VCaP (cell line): ENCODE results near the gene ABHD4.

Experiments
- H3K27ac ChIP-seq: fragments of 450-650 bp; 2 replicates; pipeline ENCODE4 v1.5.1; 2017
- CTCF ChIP-seq: fragments of 450-650 bp; conservative IDR thresholded peaks from 2 replicates; pipeline ENCODE4 v1.5.1; 2017; ENCODE audit warnings: mild to moderate bottlenecking, moderate library complexity

ABHD4 gene

GRCh38 chr14:22554498-22555383 lies 43.4 kb upstream of the ABHD4 start:
- H3K27ac ChIP-seq, result no peak overlapping the region
- TF ChIP-seq CTCF, result no peak

- no peak for TF ChIP-seq CTCF
- H3K27ac ChIP-seq, result no peak overlapping the region
Measured at GRCh38 chr14:22555384-22556011, 42.6 kb upstream of the ABHD4 start.

GRCh38 chr14:22556021-22556989 lies 41.8 kb upstream of the ABHD4 start:
- no peak overlapping the region; the same call in 1 of the 2 replicates for H3K27ac ChIP-seq
- TF ChIP-seq CTCF, result no peak

GRCh38 chr14:22556990-22557623 lies 41.0 kb upstream of the ABHD4 start:
- peak overlapping the region; percentile 31; the same call in 1 of the 2 replicates for H3K27ac ChIP-seq
- peak; percentile 98 for TF ChIP-seq CTCF

GRCh38 chr14:22557846-22558220 lies 40.3 kb upstream of the ABHD4 start:
- TF ChIP-seq CTCF, result no peak
- no peak overlapping the region; the same call in 1 of the 2 replicates for H3K27ac ChIP-seq

- H3K27ac ChIP-seq, result no peak overlapping the region; the same call in 1 of the 2 replicates
- TF ChIP-seq CTCF, result no peak
Measured at GRCh38 chr14:22558221-22558913, 39.7 kb upstream of the ABHD4 start.
